ENCODE data around the gene ASB15. TPM values are rescaled to one million over a fixed set of nuclear protein-coding genes. Genes with fewer than 3 reads are reported as not detected.

ASB15 gene
- total and polyA plus RNA-seq, 2 of the 8 experiments (the other 6 are each of a cell fraction or from before 2014, with no cell fraction given): not detected

- TF ChIP-seq CTCF (IDR thresholded peaks at IDR 0.05; ENCODE audit: control extremely low read depth in 1 of 3, insufficient read depth in 1 of 3, low read depth in 1 of 3, low read length in 3 of 3): no peak
Observed at GRCh38 chr7:123655614-123656013, 54.0 kb downstream of the ASB15 start, which contains the start of gene LMOD2 (continued).
